Measurements from ENCODE around the gene SYTL5.
A peak's percentile ranks its signal among the peaks of the same experiment; 100 is the strongest.

Gene SYTL5

DNA sequence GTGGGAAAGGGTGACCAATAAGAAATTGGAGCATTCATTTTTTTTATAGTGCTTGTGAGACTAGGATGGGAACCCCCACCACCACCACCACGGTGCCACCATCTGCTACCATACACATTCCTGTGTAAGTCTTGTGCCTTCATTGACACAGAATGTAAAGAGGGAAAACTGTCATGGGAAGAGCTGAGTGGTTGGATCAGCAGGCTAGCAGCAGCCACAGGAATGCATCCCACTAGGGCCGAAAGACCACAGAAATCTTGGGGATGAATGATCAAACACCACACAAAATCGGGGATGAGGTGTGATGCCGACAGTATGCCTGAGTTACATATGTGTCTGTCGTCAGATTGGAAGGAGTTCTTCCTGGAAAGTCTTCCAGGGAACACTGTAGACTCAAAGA, 145.1 kb downstream of the SYTL5 start:
- DNase-seq, result no peak

DNA sequence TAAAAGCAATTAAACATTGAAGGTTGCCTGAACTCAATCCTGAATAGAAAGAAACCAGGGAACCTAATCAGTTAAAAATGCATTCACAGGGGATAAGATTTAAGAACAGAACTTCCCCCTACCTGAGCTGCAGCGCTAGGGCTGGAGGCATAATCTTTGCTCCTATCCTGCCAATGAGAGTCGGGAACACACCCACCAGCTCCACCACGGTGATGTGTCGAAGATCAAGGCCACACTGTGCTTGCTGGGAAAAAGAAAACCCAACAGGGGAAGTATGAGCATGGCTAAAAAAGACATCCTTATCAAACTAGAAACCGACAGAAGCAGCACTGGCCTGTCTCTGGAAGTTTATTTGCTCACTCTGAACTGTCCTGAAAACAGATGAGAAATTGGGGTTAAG, 148.0 kb downstream of the SYTL5 start:
- DNase-seq, result no peak

DNA sequence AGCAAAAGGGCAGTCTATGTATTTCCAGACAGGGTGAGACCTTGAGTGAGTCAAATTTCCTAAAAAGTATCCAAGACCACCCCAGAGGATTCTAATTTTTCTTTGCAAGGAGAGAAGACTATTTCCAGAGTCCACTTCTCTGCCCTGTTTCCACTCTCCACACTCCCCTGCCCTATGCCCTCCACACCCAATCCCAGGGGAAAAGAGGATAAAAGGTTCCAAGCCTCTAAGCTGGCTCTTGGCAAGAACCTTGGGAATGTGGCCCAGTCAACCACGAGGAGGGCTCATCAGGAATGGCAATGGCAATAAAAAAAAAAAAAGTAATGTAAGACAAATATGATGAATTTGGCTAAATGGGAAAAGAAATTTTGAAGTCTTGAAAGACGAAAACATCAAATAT, 148.5 kb downstream of the SYTL5 start:
- no peak for DNase-seq

DNA sequence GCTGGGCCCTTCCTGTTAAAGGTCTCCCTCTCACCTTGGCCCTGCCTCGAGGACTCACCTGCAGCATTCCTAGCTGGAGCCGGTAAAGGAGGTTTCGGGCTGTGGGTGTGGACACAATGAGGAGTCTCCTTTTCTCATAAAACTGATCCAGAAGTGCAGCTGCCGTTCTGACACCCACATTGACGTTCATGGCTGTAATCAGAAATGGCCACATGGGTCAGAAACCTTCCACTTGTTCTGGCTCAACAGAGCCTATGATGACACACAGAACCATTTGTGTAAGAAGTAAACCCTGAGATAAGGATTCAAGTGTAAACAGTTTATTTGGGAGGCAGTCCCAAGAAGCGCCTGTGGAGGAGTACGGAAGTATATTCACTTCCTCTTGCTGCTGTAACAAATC, 150.5 kb downstream of the SYTL5 start:
- DNase-seq, result no peak

DNA sequence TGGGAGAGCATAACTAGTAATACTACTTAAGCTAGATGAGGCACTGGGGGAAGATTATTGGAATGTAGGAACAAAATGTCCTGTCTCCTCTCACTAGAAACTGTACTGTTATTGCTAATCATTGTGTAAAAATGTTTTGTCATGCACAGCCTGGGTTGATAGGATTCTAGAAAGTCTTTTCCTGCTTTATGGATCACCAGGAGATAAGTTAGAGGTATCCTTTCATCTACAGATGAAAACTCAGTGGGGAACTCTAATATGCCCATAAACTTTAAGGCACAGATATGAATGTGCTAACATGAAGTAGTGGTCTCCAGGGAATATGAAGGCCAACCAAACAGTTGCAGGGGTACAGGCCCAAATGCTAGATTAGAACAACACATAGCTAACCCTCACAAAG, 156.8 kb downstream of the SYTL5 start:
- no peak for DNase-seq

DNA sequence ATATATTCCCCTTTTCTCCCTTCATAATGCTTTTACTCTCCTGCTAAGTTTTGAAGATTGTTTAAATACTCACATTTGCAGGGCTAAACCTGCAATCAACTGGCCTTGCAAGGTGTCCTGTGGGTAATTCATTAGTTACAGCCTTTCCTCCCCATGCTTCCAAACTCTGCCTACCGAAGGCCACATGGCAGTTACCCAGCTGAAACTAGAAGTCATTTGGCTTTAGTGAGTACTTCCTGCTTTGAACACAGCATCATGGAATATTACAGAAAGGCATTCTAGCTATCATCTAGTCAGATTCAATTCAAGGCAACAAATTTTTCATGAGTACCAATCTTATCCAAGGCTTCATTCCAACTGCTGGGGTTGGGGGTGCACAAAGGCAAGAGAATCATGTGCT, 158.7 kb downstream of the SYTL5 start:
- no peak for DNase-seq

DNA sequence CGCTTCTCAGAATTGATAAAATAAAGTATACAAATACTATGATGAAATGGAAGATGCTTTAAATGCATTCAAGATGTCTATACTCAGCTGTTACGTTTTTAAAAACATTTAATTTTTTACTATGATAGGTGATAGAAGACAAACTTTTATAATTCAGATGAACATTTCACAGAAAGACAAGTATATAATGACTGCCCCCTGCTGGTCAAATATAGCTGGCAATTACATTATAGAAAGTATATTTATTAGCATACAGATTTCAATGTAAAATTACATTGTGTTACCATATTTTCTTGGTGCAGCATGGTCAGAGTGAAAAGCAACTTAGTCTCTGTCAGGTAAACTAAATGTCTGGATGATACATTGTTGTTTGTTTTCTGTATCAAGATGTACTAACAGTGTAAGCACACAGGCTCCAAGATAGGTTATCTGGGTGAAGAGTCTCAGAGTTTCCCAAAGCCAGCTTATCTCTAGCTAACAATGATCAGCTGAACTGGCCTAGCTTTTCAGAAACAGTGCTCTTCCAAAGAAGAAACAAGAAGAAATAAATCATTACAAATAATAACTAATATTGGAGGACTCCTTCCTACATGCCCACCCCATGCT, 160.2 kb downstream of the SYTL5 start:
- peak; percentile 35 for DNase-seq

DNA sequence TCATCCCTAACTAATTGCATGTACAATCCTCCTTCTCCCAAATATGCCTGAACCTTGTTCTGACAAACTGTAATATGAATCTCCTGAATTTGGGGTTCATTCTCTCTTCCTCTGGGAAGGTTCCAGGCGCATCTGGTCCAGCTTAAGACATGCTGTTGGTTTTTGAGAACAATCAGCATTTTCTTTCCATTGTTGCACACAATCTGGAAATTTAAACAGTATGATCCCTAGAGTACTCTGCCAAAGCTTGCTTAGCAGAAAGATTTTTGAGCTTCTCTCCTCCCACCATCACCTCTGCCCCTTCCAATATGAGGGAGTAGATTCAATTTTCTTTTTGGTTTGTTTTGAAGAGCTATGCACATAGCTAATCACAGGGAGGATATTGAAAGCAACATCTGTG, 164.2 kb downstream of the SYTL5 start:
- DNase-seq, result no peak

DNA sequence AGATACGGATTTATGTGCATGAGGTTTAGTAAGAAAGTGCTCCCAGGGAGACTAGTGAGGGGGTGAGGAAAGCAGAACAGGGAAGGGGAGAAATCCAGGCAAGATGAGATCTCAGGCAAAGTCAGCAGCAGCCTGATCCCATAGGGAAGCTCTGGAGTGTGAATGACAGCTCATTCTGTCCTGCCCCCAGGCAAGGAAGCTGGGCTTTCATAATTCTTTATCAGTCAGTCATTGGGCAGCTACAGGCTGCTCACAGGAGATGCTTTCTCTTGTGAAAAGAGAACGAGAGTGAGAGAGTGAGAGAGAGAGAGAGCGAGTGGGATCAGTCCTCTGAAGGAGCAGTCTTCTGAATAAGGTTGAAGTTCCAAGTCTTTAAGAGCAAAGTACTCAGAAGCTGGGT, 166.2 kb downstream of the SYTL5 start:
- peak; percentile 9 for DNase-seq

DNA sequence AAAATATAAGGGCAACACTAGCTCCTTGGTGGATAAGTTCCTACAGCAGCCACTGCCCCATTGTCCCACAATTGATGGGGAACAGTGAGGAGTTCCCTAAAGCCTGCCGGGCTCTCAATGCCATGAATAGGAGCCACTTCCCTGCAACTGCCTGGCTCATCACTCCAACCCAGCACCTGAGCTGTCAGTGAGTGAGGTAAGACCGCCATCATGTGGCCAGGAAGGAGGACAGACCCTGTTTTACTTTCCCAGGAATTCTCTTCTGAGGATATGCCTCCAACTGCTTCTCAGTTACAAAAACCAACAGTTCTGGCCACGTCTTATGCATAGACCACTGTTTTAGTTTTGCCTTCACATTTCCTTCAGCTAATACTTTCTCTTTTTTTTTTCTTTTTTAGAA, 168.8 kb downstream of the SYTL5 start:
- peak; percentile 89 for DNase-seq

DNA sequence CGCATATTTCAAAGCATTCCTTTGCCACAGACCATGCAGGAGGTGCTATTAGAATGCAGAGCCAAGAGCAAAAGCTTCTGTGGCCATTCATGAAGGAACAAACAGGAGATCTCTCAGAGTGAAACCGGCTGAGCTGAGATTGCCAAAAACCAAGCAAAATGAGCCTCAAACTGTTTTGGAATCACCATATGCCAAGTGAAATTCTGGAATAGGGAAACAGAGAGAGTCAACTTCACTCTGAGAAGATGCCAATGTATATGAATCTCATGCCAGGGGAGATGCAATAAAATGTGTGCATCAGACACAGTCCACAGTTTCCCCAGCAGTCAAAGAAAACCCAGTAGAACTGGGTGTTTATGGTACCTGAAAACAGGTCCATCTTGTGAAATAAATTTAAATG, 172.0 kb downstream of the SYTL5 start:
- DNase-seq, result no peak

Data from NCI-H345 (cell line).